NCI-H2029 treated with DMSO at 0.1 percent for 48 hours (cell line): ENCODE measurements around the gene CACNA1G.
A peak's percentile ranks its signal among the peaks of the same experiment; 100 is the strongest.

Experiments used
- DNase-seq: peaks from one replicate; lab custom pipeline; 2025; lab: John Stamatoyannopoulos, UW

Gene CACNA1G

DNA sequence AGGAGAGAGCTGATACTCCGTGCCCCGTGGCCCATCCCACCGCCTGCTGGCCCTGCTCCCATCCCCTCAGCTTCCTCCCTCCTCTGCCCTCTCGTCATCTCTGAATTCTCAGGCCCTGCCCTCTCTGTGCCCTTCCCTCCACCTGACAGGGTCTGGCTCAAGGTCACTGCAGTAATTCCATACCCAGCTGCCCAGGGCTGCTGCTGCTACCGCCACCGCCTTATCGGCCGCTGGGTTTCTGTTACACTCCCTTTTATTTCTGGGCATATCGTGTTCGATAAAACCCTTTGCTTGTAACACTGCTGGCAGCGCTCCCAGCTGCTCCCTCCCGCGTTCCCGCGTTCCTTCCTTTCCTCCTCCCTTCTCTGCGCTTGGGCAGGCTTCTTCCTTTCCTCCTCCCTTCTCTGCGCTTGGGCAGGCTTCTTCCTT, 26.8 kb upstream of the CACNA1G start:
- DNase-seq, result peak; percentile 17

DNA sequence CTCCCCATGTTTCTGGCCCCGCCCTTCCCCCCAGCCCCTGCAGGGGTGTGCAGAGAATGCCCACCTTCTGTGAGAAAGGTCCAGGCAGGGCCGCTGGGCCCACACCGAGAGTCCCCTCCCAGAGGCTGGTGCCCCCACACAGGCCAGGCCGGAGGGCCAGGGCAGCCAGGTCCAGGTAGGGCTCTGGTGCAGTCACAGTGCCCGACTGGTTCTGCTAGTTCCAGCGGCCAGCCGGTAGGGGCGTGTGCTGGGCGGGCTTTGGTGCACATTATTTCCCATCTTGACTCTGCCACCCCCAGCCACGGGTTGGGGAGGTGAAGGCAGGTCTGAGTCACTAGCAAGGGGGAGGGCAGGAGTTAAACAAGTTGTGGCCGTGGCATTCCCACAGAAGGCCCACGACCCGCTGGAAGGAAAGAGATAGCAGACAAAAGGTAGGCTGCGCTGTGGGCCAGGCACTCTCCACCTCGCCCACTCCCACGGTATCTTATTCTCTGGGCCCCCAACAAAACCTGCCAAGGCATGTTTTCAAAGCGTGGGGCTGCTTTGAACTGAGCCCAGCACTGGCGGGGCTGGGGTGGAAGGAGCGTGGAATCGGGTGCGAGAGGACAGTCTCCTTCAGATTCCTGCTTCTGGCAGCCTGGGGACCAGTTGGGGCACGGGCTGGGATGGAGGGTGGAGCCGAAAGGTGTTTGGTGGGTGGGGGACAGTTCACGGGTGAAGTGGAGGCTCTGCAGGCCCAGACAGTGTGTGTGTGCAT, 26.1 kb upstream of the CACNA1G start:
- DNase-seq, result no peak

GRCh38 chr17:50534979-50535326, 25.6 kb upstream of the CACNA1G start:
- no peak for DNase-seq

DNA sequence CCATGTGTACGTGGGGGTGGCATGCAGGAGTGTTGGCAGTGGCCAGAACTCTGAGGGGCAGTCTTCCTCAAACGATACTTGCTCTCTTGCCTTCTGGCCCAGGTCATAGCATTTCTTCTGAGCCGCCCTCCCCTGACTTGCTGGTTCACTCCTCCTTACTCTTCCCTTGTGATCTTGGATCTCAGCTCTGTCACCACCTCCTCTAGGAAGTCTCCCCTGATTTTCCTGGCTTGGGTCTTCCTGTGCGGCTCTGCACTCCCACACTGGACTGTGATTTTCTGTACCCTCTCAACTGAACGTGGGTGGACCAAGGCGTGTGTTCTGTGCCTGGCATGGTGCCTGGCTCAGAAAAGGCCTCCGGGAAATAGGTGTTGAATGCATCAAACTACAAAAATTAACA, 25.1 kb upstream of the CACNA1G start:
- DNase-seq, result no peak

GRCh38 chr17:50536683-50537646, 23.6 kb upstream of the CACNA1G start:
- DNase-seq, result no peak

GRCh38 chr17:50537721-50538548, 22.6 kb upstream of the CACNA1G start:
- DNase-seq, result no peak

- no peak for DNase-seq
These were observed 21.7 kb upstream of the CACNA1G start for GRCh38 chr17:50538549-50539410.

GRCh38 chr17:50539762-50540559, 20.6 kb upstream of the CACNA1G start:
- no peak for DNase-seq

DNA sequence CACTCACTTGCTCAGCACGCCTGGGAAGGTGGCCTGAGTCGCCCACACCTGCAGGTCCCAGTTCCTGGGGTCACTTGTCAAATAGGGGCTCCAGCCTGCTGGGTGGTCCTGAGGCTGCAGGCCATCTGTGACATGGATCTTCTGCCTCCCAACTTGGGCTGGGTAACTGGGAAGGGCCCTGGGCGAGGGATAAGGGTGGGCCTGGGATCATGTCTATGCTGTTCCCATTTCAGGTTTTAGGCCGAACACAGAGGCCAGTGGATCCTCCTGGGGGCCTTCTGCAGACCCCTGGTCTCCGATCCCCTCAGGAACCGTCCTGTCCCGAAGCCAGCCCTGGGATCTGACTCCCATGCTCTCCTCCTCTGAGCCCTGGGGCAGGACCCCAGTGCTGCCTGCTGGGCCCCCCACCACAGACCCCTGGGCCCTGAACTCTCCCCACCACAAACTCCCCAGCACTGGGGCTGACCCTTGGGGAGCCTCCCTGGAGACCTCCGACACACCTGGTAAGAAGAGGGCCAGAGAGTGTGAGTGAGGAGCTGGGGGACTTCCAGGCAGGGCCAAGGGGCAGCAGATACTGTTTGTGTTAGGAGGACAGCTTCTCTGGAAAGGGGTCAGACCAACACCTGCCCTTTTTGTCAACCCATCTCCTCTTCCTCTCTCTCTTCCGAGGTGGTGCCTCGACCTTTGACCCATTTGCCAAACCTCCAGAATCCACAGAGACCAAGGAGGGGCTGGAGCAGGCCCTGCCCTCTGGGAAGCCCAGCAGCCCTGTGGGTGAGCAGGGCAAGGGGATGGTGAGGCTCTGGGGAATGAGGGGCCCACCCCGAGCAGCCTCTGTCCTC, 19.7 kb upstream of the CACNA1G start:
- no peak for DNase-seq

DNA sequence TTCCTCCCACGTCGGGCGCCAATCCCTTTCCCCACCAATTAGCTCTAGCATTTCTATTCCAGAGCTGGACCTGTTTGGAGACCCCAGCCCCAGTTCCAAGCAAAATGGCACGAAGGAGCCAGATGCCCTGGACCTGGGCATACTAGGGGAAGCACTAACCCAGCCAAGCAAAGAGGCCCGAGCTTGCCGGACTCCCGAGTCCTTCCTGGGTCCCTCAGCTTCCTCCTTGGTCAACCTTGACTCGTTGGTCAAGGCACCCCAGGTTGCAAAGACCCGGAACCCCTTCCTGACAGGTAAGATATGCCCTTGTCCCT, 19.2 kb upstream of the CACNA1G start:
- DNase-seq, result no peak

DNA sequence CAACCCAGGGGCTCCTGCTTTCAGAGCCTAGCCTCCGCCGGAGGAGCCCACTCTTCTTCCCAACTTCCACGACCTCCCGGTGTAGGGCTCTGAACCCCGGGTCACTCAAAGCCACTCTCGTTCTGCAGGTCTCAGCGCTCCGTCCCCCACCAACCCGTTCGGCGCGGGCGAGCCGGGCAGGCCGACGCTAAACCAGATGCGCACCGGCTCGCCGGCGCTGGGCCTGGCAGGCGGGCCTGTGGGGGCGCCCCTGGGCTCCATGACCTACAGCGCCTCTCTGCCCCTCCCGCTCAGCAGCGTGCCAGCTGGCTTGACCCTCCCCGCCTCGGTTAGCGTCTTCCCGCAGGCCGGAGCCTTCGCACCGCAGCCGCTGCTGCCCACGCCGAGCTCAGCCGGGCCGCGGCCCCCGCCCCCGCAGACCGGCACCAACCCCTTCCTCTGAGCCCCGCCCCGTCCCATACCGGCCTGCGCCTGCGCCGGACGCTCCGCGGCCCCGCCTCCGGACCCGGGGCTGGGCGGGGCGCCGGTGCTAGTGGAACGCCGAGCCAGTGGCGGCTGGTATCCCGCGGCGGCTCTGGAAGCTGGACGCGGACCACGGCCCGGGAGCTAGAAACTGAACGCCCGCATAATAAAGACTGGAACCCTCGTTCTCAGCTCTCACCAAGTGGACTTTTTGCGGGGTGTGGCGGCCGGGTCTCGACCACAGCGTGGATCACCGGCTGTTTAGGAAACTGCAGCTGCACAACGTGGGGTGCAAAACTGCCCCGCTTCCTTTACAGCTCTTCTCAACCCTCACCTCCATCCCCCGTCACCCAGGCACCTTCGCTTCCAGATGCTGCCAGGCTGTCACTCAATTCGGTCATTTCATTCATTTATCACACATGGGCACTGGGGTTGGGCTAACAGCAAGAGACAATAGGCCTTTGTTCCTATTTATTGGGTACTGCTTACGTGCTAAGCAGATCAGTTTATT, 18.5 kb upstream of the CACNA1G start:
- DNase-seq, result peak; percentile 14

GRCh38 chr17:50542795-50543774, 17.4 kb upstream of the CACNA1G start:
- no peak for DNase-seq

GRCh38 chr17:50544516-50544915, 16.0 kb upstream of the CACNA1G start:
- no peak for DNase-seq

DNA sequence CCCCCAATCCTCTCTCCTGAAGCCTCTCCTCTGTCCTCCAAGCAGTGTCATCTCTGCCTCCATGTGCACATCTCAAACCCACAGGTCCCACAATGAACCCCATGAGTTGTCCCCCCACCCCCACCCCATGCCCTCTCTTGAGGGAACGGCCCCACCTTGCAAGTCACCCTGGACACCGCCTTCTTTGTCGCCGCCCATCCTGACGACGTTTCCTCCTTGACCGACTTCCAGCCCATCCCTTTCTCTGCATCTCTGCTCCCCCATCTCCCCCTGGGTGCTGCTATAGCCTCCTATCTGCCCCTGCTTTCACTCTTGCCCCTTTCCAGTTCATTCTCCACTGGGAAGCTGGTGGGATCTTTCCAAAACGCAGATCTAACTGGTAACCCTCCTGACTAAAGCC, 15.2 kb upstream of the CACNA1G start:
- DNase-seq, result no peak

DNA sequence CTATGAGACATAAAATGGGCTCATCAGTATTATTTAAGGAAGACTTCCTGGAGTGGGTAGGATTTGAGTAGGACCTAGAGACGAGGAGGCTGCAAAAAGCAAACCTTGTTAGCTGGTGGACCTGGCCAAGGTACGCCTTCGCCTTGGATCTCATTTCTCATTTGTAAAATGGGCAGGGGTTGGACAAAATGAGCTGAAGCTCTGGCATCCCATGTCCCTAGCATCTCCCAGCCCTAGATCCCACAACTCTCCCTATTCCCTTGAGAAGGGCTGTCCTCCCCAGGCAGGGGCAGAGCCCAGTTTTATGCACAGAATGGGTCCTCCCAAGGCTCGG, 13.8 kb upstream of the CACNA1G start:
- DNase-seq, result no peak

DNA sequence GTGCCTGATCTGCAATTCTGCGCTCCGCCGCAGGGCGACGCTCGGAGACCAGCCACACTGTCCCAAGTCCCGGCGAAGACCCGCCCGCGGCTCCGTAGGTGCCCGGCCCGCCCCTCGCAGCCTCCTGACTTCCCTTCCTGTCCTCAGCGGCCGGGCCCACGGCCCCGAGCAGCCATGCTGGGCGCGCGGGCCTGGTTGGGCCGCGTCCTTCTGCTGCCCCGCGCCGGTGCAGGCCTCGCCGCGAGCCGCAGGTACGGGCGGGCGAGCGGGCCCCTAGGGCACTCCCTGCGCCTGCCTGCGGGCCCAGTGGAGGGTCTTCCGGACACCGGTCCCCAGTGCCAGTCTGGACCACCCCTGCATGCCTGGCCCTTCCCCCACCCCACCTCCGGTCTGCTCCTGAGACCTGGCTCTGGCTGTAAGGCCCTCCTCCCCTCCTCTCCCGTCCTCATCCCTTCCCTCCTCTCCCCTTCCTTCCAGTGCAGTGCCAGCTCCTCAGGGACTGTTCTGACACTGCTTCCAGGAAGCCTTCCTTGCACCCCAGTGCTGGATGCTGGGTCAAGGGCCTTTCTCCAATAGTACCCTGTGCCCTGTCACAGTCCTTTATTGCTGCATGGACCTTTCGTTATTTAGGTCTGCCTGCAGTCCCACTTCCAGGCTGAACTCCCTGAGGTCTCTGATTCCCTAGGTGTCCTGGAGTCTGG, 13.3 kb upstream of the CACNA1G start, which contains the start of gene SPATA20:
Gene SPATA20 (plus strand): TSS at position 140 of the 701 bp plus-strand sequence. CDS start 35 bp downstream, at position 175.
- DNase-seq, result peak; percentile 48

GRCh38 chr17:50547736-50548083, 12.8 kb upstream of the CACNA1G start:
- no peak for DNase-seq
